HuH-7.5 (cell line): ENCODE measurements around the gene MYL11.

Experiments used
- DNase-seq: peaks from one replicate; pipeline ENCODE4 v3.0.0; 2011; ENCODE audit warnings: low spot score

The MYL11 gene

GRCh38 chr16:30421010-30421409 lies 46.4 kb downstream of the MYL11 start:
- DNase-seq, result no peak
